GM23338 (cell line): ENCODE results near the gene TCF12. TPM values are rescaled to one million over a fixed set of nuclear protein-coding genes. Genes with fewer than 3 reads are reported as not detected.

Experiments
- ATAC-seq: fragments of 200-7000 bp; cut with Tn5 transposase; 3 replicates; pipeline ENCODE4 v1.9.1; 2020
- DNase-seq: peaks from one replicate; pipeline ENCODE4 v3.0.0-alpha.2; 2015; ENCODE audit warnings: low spot score
- H2AFZ ChIP-seq: fragments of 200-600 bp; sonication (generic); 2 replicates; pipeline ENCODE4 v1.8.0; 2016; ENCODE audit warnings: antibody characterized with exemption, mild to moderate bottlenecking, moderate library complexity
- H3F3A ChIP-seq: fragments of 200-600 bp; sonication (generic); replicated peaks from 2 replicates; pipeline ENCODE4 v1.8.0; 2017; ENCODE audit warnings: antibody characterized with exemption, mixed run types, low read depth
- H3K27ac ChIP-seq: fragments of 200-600 bp; sonication (generic); 2 replicates; pipeline ENCODE4 v1.6.1; 2016; ENCODE audit warnings: low read depth
- H3K27me3 ChIP-seq: fragments of 200-600 bp; sonication (generic); 2 replicates; pipeline ENCODE4 v1.8.0; 2016; ENCODE audit warnings: mild to moderate bottlenecking, mixed run types, moderate library complexity; ENCODE audit not compliant: insufficient read depth
- H3K36me3 ChIP-seq: fragments of 200-600 bp; sonication (generic); 2 replicates; pipeline ENCODE4 v1.8.0; 2016; ENCODE audit warnings: mild to moderate bottlenecking; ENCODE audit not compliant: insufficient read depth
- H3K4me1 ChIP-seq: fragments of 200-600 bp; sonication (generic); 2 replicates; pipeline ENCODE4 v1.8.0; 2016; ENCODE audit warnings: mild to moderate bottlenecking, moderate library complexity; ENCODE audit not compliant: insufficient read depth
- H3K4me2 ChIP-seq: fragments of 200-600 bp; sonication (generic); 2 replicates; pipeline ENCODE4 v1.7.1; 2017; ENCODE audit warnings: mixed run types
- H3K4me3 ChIP-seq: fragments of 200-600 bp; sonication (generic); 2 replicates; pipeline ENCODE4 v1.6.1; 2016; ENCODE audit warnings: mixed run types
- H3K79me2 ChIP-seq: fragments of 200-600 bp; sonication (generic); replicated peaks from 2 replicates; pipeline ENCODE4 v1.8.0; 2017; ENCODE audit warnings: mild to moderate bottlenecking; ENCODE audit not compliant: insufficient read depth
- H3K9me2 ChIP-seq: fragments of 200-600 bp; sonication (generic); 2 replicates; pipeline ENCODE4 v1.8.0; 2017; ENCODE audit not compliant: insufficient read depth
- H4K20me1 ChIP-seq: fragments of 200-600 bp; sonication (generic); replicated peaks from 2 replicates; pipeline ENCODE4 v1.8.0; 2017; ENCODE audit warnings: mild to moderate bottlenecking; ENCODE audit not compliant: insufficient read depth
- H3K27ac Mint-ChIP-seq: 2 replicates; pipeline ENCODE4 v1.8.0; 2020; ENCODE audit warnings: inconsistent platforms, mild to moderate bottlenecking, moderate library complexity, mixed read lengths
- H3K27me3 Mint-ChIP-seq: 3 replicates; pipeline ENCODE4 v1.8.0; 2022; ENCODE audit warnings: low read depth, mild to moderate bottlenecking, moderate library complexity, mixed read lengths, inconsistent platforms; ENCODE audit not compliant: insufficient read depth, poor library complexity
- H3K36me3 Mint-ChIP-seq: 3 replicates; pipeline ENCODE4 v1.8.0; 2021; ENCODE audit warnings: low read depth, mild to moderate bottlenecking, inconsistent platforms, moderate library complexity, mixed read lengths
- H3K4me1 Mint-ChIP-seq: 3 replicates; pipeline ENCODE4 v1.8.0; 2020; ENCODE audit warnings: mild to moderate bottlenecking, inconsistent platforms, mixed read lengths
- H3K4me3 Mint-ChIP-seq: 3 replicates; pipeline ENCODE4 v1.8.0; 2021; ENCODE audit warnings: moderate library complexity, mild to moderate bottlenecking, inconsistent platforms, mixed read lengths
- H3K9me3 Mint-ChIP-seq: 3 replicates; pipeline ENCODE4 v1.8.0; 2020; ENCODE audit warnings: moderate library complexity, mild to moderate bottlenecking, inconsistent platforms, mixed read lengths
- CREB1 ChIP-seq: fragments of 250-450 bp; sonication (Bioruptor Pico); IDR thresholded peaks from 2 replicates; pipeline ENCODE4 v1.5.0; 2020; ENCODE audit warnings: low read depth, mild to moderate bottlenecking, moderate library complexity
- EZH2 ChIP-seq: fragments of 200-600 bp; sonication (generic); IDR thresholded peaks from one replicate; pipeline ENCODE4 v1.8.0; 2017; ENCODE audit warnings: antibody characterized with exemption, mild to moderate bottlenecking, low read depth; ENCODE audit not compliant: unreplicated experiment
- EZH2phosphoT487 ChIP-seq: fragments of 200-600 bp; sonication (generic); IDR thresholded peaks from one replicate; pipeline ENCODE4 v1.8.1; 2018; ENCODE audit warnings: antibody characterized with exemption; ENCODE audit not compliant: unreplicated experiment
- JUNB ChIP-seq: IDR thresholded peaks from one replicate; pipeline ENCODE4 v1.6.1; 2016; ENCODE audit warnings: antibody characterized with exemption; ENCODE audit not compliant: unreplicated experiment
- NANOG ChIP-seq: IDR thresholded peaks from 2 replicates; pipeline ENCODE4 v1.6.1; 2016; ENCODE audit warnings: antibody characterized with exemption, borderline replicate concordance
- POLR2AphosphoS5 ChIP-seq: IDR thresholded peaks from 2 replicates; pipeline ENCODE4 v1.6.1; 2016; ENCODE audit warnings: antibody characterized with exemption, low read depth
- STAT1 ChIP-seq: IDR thresholded peaks from one replicate; pipeline ENCODE4 v1.6.1; 2016; ENCODE audit warnings: antibody characterized with exemption; ENCODE audit not compliant: unreplicated experiment
- ZNF114 ChIP-seq: fragments of 250-450 bp; sonication (Bioruptor Pico); IDR thresholded peaks from 2 replicates; pipeline ENCODE4 v1.5.0; 2020; ENCODE audit warnings: mild to moderate bottlenecking, moderate library complexity
- ZNF331 ChIP-seq: fragments of 250-450 bp; sonication (Bioruptor Pico); IDR thresholded peaks from 2 replicates; pipeline ENCODE4 v1.5.0; 2020; ENCODE audit warnings: low read depth, mild to moderate bottlenecking, moderate library complexity
- polyA plus RNA-seq: library from polyadenylated mRNA; unstranded; fragments of >200 nt; fragmentation: Nextera tagmentation; extraction: Ambion mirVana; gene quantifications from 2 replicates; pipeline ENCODE4 v1.2.1, GENCODE V29; 2016
- total RNA-seq: library from RNA; depleted of rRNA; stranded (reverse); fragments of >200 nt; shearing (Covaris generic); gene quantifications from 2 replicates; pipeline ENCODE4 v1.2.3, GENCODE V29; 2014
- TF ChIP-seq, protein P1 (sequence below): IDR thresholded peaks from 2 replicates; pipeline ENCODE4 v1.6.1; 2016; ENCODE audit warnings: antibody characterized with exemption
- TF ChIP-seq, protein P2 (sequence below): fragments of 250-450 bp; sonication (Bioruptor Pico); IDR thresholded peaks from 2 replicates; pipeline ENCODE4 v1.5.0; 2020; ENCODE audit warnings: mild to moderate bottlenecking, moderate library complexity
- TF ChIP-seq, protein P3 (sequence below), 2 experiments: fragments of 200-600 bp in 1 of 2; sonication (generic) in 1 of 2; conservative IDR thresholded peaks; 2 replicates each; pipeline versions ENCODE4 v1.5.1 to v1.6.1; 2016 to 2017; ENCODE audit warnings: antibody characterized with exemption in 2 of 2, low read depth in 2 of 2, mild to moderate bottlenecking in 2 of 2, moderate library complexity in 1 of 2
- TF ChIP-seq, protein P4 (sequence below): IDR thresholded peaks from one replicate; pipeline ENCODE4 v1.6.1; 2018; ENCODE audit warnings: antibody characterized with exemption; ENCODE audit not compliant: unreplicated experiment

TCF12 gene
- total and polyA plus RNA-seq, 2 experiments from 2014 or later, result 27.6 to 104 TPM

DNA sequence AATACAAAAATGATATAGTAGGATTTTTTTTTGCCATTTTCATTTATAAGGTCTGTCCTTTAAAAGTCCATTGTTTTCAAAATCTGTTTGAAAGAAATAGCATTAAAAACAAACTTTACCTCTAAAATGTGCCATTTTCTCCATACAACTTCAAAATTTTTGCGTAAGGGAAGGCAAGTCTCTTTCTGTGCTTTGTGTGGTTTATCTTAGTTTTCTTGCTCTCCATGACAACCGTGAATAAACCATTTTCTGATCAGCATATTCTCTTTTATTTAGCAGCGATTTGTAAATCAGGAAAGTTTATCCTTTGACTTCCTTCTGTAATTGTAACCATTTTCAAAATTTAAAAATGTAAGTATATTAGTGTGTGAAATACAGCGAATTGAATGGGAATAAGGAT is 310.0 kb downstream of the TCF12 start:
- Histone ChIP-seq H3F3A (no peaks in the 10 kb centered on the region), H3K79me2 (0 out of 2 replicates have a peak, but pooled peaks cover 6% of the 10 kb centered on the region), H3K27ac (no peak overlapping the region), H3K4me2 (no peak overlapping the region), H3K4me1 (no peaks in the 10 kb centered on the region), H3K4me3 (no peak overlapping the region), H4K20me1 (no peaks in the 10 kb centered on the region), H3K27me3 (no peaks in the 10 kb centered on the region), H3K36me3 (no peaks in the 10 kb centered on the region), H2AFZ (no peak overlapping the region), H3K9me2 (no peaks in the 10 kb centered on the region)
- H3K27ac Mint-ChIP-seq, result no peak overlapping the region
- DNase-seq (no peak), ATAC-seq (no peak)
- H3K27me3 Mint-ChIP-seq, result no peaks in the 10 kb centered on the region
- TF ChIP-seq ZNF331, result no peak
- TF ChIP-seq ZNF114 (CRISPR knock-in tag), result no peak
- TF ChIP-seq, protein P1, sequence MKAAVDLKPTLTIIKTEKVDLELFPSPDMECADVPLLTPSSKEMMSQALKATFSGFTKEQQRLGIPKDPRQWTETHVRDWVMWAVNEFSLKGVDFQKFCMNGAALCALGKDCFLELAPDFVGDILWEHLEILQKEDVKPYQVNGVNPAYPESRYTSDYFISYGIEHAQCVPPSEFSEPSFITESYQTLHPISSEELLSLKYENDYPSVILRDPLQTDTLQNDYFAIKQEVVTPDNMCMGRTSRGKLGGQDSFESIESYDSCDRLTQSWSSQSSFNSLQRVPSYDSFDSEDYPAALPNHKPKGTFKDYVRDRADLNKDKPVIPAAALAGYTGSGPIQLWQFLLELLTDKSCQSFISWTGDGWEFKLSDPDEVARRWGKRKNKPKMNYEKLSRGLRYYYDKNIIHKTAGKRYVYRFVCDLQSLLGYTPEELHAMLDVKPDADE, result no peak
- TF ChIP-seq CREB1 (CRISPR knock-in tag), result no peak
- TF ChIP-seq EZH2, result no peak
- TF ChIP-seq NANOG, result no peak
- TF ChIP-seq, protein P2, sequence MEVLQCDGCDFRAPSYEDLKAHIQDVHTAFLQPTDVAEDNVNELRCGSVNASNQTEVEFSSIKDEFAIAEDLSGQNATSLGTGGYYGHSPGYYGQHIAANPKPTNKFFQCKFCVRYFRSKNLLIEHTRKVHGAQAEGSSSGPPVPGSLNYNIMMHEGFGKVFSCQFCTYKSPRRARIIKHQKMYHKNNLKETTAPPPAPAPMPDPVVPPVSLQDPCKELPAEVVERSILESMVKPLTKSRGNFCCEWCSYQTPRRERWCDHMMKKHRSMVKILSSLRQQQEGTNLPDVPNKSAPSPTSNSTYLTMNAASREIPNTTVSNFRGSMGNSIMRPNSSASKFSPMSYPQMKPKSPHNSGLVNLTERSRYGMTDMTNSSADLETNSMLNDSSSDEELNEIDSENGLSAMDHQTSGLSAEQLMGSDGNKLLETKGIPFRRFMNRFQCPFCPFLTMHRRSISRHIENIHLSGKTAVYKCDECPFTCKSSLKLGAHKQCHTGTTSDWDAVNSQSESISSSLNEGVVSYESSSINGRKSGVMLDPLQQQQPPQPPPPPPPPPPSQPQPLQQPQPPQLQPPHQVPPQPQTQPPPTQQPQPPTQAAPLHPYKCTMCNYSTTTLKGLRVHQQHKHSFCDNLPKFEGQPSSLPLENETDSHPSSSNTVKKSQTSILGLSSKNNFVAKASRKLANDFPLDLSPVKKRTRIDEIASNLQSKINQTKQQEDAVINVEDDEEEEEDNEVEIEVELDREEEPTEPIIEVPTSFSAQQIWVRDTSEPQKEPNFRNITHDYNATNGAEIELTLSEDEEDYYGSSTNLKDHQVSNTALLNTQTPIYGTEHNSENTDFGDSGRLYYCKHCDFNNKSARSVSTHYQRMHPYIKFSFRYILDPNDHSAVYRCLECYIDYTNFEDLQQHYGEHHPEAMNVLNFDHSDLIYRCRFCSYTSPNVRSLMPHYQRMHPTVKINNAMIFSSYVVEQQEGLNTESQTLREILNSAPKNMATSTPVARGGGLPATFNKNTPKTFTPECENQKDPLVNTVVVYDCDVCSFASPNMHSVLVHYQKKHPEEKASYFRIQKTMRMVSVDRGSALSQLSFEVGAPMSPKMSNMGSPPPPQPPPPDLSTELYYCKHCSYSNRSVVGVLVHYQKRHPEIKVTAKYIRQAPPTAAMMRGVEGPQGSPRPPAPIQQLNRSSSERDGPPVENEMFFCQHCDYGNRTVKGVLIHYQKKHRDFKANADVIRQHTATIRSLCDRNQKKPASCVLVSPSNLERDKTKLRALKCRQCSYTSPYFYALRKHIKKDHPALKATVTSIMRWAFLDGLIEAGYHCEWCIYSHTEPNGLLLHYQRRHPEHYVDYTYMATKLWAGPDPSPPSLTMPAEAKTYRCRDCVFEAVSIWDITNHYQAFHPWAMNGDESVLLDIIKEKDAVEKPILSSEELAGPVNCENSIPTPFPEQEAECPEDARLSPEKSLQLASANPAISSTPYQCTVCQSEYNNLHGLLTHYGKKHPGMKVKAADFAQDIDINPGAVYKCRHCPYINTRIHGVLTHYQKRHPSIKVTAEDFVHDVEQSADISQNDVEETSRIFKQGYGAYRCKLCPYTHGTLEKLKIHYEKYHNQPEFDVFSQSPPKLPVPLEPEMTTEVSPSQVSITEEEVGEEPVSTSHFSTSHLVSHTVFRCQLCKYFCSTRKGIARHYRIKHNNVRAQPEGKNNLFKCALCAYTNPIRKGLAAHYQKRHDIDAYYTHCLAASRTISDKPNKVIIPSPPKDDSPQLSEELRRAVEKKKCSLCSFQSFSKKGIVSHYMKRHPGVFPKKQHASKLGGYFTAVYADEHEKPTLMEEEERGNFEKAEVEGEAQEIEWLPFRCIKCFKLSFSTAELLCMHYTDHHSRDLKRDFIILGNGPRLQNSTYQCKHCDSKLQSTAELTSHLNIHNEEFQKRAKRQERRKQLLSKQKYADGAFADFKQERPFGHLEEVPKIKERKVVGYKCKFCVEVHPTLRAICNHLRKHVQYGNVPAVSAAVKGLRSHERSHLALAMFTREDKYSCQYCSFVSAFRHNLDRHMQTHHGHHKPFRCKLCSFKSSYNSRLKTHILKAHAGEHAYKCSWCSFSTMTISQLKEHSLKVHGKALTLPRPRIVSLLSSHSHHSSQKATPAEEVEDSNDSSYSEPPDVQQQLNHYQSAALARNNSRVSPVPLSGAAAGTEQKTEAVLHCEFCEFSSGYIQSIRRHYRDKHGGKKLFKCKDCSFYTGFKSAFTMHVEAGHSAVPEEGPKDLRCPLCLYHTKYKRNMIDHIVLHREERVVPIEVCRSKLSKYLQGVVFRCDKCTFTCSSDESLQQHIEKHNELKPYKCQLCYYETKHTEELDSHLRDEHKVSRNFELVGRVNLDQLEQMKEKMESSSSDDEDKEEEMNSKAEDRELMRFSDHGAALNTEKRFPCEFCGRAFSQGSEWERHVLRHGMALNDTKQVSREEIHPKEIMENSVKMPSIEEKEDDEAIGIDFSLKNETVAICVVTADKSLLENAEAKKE (CRISPR knock-in tag), result no peak
- no peak for TF ChIP-seq EZH2phosphoT487
- TF ChIP-seq STAT1, result no peak
- no peak for TF ChIP-seq POLR2AphosphoS5
- TF ChIP-seq JUNB, result no peak
- TF ChIP-seq, protein P3, sequence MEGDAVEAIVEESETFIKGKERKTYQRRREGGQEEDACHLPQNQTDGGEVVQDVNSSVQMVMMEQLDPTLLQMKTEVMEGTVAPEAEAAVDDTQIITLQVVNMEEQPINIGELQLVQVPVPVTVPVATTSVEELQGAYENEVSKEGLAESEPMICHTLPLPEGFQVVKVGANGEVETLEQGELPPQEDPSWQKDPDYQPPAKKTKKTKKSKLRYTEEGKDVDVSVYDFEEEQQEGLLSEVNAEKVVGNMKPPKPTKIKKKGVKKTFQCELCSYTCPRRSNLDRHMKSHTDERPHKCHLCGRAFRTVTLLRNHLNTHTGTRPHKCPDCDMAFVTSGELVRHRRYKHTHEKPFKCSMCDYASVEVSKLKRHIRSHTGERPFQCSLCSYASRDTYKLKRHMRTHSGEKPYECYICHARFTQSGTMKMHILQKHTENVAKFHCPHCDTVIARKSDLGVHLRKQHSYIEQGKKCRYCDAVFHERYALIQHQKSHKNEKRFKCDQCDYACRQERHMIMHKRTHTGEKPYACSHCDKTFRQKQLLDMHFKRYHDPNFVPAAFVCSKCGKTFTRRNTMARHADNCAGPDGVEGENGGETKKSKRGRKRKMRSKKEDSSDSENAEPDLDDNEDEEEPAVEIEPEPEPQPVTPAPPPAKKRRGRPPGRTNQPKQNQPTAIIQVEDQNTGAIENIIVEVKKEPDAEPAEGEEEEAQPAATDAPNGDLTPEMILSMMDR (conservative IDR thresholded peaks at IDR 0.05; ENCODE audit: low read depth in 2 of 2), result no peak
- TF ChIP-seq, protein P4, sequence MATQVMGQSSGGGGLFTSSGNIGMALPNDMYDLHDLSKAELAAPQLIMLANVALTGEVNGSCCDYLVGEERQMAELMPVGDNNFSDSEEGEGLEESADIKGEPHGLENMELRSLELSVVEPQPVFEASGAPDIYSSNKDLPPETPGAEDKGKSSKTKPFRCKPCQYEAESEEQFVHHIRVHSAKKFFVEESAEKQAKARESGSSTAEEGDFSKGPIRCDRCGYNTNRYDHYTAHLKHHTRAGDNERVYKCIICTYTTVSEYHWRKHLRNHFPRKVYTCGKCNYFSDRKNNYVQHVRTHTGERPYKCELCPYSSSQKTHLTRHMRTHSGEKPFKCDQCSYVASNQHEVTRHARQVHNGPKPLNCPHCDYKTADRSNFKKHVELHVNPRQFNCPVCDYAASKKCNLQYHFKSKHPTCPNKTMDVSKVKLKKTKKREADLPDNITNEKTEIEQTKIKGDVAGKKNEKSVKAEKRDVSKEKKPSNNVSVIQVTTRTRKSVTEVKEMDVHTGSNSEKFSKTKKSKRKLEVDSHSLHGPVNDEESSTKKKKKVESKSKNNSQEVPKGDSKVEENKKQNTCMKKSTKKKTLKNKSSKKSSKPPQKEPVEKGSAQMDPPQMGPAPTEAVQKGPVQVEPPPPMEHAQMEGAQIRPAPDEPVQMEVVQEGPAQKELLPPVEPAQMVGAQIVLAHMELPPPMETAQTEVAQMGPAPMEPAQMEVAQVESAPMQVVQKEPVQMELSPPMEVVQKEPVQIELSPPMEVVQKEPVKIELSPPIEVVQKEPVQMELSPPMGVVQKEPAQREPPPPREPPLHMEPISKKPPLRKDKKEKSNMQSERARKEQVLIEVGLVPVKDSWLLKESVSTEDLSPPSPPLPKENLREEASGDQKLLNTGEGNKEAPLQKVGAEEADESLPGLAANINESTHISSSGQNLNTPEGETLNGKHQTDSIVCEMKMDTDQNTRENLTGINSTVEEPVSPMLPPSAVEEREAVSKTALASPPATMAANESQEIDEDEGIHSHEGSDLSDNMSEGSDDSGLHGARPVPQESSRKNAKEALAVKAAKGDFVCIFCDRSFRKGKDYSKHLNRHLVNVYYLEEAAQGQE, result no peak
- H3K36me3 Mint-ChIP-seq, result peaks cover 4% of the 10 kb centered on the region; the same call in 2 of the 3 replicates
- no peak overlapping the region for H3K4me3 Mint-ChIP-seq
- H3K4me1 Mint-ChIP-seq, result peaks cover 26% of the 10 kb centered on the region
- no peaks in the 10 kb centered on the region for H3K9me3 Mint-ChIP-seq
